ENCODE results near the gene SHH.

SHH gene

DNA sequence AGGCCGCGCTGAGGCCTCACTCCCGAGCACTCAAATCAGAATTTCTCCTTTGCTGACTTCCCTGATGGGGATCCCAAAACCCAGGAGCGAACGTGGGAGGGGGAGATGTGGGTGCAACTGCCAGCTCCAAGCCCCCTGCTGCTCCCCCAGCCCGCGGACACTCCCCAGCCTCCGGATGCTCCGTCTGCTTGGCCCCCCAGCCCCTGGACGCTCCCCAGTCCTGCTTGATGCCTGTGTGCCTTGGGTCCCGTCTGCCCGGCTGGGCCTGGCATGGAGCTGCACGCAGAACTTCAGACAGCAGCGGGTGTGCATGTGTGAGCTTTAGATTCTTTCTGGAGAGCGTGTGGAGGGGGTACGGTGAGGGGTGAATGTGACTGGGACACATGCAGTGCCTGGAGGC, 4.7 kb upstream of the SHH start:
- Histone ChIP-seq H3K4me1 (ENCODE audit: insufficient read depth, low read length) (no peaks in the 10 kb centered on the region), H3K9ac (ENCODE audit: low read length) (no peak overlapping the region), H3K4me3 (ENCODE audit: low read depth in 1 of 2, low read length in 2 of 2) (no peak overlapping the region), H3K9me3 (ENCODE audit: low read length) (no peaks in the 10 kb centered on the region), H3K36me3 (ENCODE audit: insufficient read depth, low read length) (no peaks in the 10 kb centered on the region), H3K27ac (ENCODE audit: low read depth, low read length) (no peak overlapping the region), H3K27me3 (ENCODE audit: control insufficient read depth in 1 of 2, insufficient read depth in 2 of 2, low read length in 2 of 2) (peaks cover 8 to 48% of the 10 kb centered on the region in 2 donors)

DNA sequence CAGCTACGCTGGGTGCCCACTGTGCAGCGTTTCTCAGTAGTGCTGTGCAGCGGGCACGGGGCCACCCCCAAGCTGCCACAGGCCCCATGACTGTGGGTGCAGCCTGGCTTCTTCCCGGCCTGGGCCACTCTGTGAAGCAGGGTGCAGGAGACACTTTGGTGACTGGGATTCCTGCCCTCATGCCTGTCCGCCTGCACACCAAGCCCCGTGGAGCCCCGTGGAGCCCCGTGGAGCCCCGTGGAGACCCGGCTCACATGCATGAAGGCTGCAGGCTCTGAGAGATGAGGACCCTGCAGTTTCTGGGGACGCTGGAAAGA, 3.9 kb upstream of the SHH start:
- H3K4me1 ChIP-seq (ENCODE audit: insufficient read depth, low read length): no peaks in the 10 kb centered on the region
- no peaks in the 10 kb centered on the region for H3K9me3 ChIP-seq (ENCODE audit: low read length)
- H3K4me3 ChIP-seq (ENCODE audit: low read depth in 1 of 2, low read length in 2 of 2): no peak overlapping the region
- H3K27ac ChIP-seq (ENCODE audit: low read depth, low read length): no peak overlapping the region
- H3K27me3 ChIP-seq (ENCODE audit: control insufficient read depth in 1 of 2, insufficient read depth in 2 of 2, low read length in 2 of 2): peaks cover 17 to 56% of the 10 kb centered on the region in 2 donors
- H3K9ac ChIP-seq (ENCODE audit: low read length): no peak overlapping the region
- H3K36me3 ChIP-seq (ENCODE audit: insufficient read depth, low read length): no peaks in the 10 kb centered on the region

DNA sequence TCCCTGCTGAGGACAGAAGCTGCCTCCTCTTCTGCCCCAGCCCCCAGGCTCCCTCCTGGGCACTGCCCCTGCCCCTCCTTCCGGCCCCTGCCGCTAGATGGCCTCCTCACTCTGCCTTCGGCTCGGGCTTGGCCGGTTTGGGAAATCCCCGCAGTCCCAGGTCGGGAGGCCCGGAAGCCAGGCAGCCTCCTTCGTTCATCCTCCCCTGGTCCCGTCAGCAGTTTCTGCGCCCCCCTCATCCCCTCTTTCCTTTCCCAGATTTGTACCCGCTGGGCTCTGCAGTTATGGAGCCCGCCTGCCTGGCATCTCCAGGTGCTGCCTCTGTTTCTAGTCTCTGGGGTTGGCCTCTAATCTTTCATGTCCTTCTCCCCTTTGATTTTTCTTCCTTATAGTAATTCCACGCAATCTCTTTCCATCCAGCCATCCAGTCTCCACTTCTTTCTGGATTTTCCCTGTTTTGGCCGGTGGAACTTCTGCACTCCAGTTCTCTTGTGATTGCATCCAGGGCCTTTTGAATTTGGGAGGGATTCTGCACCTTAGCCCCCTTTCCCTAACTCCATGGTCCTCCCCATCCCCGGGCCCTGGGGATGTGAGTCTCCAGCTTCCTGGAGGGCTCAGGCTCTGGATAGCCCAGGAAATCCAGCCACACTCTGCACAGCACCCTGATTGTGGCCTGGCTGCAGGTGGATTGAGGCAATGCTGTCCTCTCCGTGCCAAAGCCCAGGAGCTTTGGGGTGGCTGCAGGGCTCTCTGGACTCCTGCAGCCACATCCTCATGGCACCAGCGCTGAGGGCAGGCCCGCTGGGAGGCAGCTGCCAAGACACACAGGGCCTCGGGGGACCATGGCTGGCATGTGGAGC, 3.3 kb upstream of the SHH start:
- Histone ChIP-seq H3K27ac (ENCODE audit: low read depth, low read length) (no peak overlapping the region), H3K36me3 (ENCODE audit: insufficient read depth, low read length) (no peaks in the 10 kb centered on the region), H3K4me1 (ENCODE audit: insufficient read depth, low read length) (no peaks in the 10 kb centered on the region), H3K27me3 (ENCODE audit: control insufficient read depth in 1 of 2, insufficient read depth in 2 of 2, low read length in 2 of 2) (peaks cover 18 to 62% of the 10 kb centered on the region in 2 donors), H3K9ac (ENCODE audit: low read length) (no peak overlapping the region), H3K9me3 (ENCODE audit: low read length) (no peaks in the 10 kb centered on the region), H3K4me3 (ENCODE audit: low read depth in 1 of 2, low read length in 2 of 2) (no peak overlapping the region)

DNA sequence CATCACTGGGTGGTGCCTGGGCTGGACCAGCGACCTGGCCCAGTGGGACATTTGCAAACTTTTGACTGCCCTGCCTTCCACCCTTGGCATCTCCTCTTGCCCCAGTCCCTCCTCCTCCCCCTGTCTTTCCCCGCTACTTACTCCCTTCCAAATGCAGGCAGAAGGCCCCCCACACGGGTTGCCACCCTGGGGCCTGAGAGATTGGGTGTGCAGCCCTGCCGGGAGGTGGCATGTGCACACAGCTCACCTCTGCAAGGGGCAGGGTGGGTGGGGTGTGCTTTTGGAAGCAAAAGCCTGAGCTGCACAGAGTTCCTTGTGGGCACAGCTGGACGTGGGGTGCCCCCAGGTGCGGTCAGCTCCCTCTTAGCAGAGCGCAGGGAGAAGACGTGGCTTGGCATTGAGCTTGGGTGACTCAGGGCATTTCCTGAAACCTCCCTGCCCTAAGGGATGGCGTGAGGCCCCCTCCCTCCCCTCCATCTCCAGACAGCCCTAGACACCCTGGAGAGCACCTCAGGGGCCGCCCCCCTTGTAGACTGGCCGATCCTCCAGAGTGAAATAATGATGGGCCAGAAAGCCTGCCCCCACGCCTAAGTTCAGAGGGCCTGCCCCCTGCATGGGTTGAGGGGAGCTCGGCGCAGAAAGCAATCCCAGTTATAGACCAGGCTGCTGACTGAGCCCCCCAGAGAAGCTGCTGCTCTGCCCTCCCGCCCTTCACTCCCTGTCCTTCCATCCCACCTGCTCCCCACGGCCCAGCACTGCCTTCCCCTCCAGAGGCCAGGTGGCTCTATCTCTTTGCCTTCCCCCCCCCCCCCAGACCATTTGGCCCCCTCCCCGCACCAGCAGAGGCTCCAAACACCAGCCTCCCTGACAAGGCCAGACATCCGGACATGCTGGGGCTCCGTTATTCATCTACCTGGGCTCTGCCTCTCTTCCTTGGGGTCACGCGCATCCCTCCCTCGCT, 2.3 kb upstream of the SHH start:
- Histone ChIP-seq H3K27me3 (ENCODE audit: control insufficient read depth in 1 of 2, insufficient read depth in 2 of 2, low read length in 2 of 2) (peaks cover 18 to 70% of the 10 kb centered on the region in 2 donors), H3K4me1 (ENCODE audit: insufficient read depth, low read length) (no peaks in the 10 kb centered on the region), H3K9ac (ENCODE audit: low read length) (no peak overlapping the region), H3K27ac (ENCODE audit: low read depth, low read length) (no peak overlapping the region), H3K9me3 (ENCODE audit: low read length) (no peaks in the 10 kb centered on the region), H3K36me3 (ENCODE audit: insufficient read depth, low read length) (no peaks in the 10 kb centered on the region), H3K4me3 (ENCODE audit: low read depth in 1 of 2, low read length in 2 of 2) (no peak overlapping the region)

DNA sequence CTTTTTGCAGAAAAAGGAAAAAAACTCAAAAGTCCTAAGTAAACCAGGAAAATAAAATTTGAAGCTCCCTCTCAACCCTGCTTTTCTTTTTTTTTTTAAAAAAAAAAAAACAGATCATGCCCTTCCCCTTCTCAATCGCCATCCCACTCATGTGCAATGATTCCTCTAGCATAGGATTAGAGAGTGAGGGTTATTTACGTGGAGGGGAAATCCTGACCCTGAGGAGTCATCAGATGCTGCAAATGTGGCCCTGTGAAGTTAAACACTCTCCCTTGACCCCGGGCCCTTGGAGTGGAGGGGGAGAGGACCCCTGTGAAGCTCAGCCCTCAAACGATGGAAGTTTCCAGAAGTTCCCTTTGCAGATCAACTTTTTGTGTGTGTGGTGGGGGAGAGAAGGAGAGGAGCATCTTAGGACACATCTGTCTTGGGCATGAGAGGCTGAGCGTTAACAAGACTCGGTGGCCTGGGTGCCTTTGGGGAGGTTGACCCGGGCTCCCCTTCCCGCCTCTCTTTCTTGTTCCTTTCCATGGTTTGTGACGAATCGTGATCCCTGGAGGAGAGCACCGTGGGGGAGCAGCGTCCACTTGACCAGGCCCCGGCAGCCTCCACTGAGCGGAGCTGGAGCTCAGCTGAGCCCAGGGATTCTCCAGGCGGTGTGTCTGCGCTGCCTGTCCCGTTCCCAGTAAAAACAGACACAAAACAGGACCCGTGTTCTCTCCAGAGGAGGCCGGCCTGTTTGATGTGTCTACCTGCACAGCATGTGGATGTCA, 1.5 kb upstream of the SHH start:
- Histone ChIP-seq H3K4me1 (ENCODE audit: insufficient read depth, low read length) (no peaks in the 10 kb centered on the region), H3K27me3 (ENCODE audit: control insufficient read depth in 1 of 2, insufficient read depth in 2 of 2, low read length in 2 of 2) (peaks cover 23 to 78% of the 10 kb centered on the region in 2 donors), H3K9me3 (ENCODE audit: low read length) (no peaks in the 10 kb centered on the region), H3K36me3 (ENCODE audit: insufficient read depth, low read length) (no peaks in the 10 kb centered on the region), H3K4me3 (ENCODE audit: low read depth in 1 of 2, low read length in 2 of 2) (no peak overlapping the region), H3K9ac (ENCODE audit: low read length) (no peak overlapping the region), H3K27ac (ENCODE audit: low read depth, low read length) (no peak overlapping the region)

DNA sequence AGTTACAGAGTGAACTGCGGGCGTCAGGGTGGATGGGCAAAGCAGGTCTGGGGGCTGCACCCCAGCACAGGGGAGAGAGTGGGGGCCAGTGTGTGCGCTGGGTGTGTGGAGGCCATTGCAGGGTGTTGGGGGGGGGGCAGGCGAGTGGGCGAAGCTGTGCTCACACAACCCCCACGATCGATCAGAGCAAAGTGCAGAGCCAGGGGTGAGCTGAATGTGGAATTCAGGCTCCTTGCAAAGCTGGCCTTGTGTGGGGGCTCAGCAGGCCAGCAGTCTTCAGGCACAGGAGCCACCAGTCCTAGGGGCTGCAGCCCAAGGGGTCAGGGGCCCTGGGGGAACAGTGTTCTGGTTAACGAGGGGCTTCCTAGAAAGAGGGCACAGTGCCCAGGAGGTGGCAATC, 862 bp upstream of the SHH start:
- no peaks in the 10 kb centered on the region for H3K9me3 ChIP-seq (ENCODE audit: low read length)
- no peak overlapping the region for H3K4me3 ChIP-seq (ENCODE audit: low read depth in 1 of 2, low read length in 2 of 2)
- no peaks in the 10 kb centered on the region for H3K4me1 ChIP-seq (ENCODE audit: insufficient read depth, low read length)
- no peaks in the 10 kb centered on the region for H3K36me3 ChIP-seq (ENCODE audit: insufficient read depth, low read length)
- no peak overlapping the region for H3K27ac ChIP-seq (ENCODE audit: low read depth, low read length)
- H3K9ac ChIP-seq (ENCODE audit: low read length): no peak overlapping the region
- peaks cover 23 to 81% of the 10 kb centered on the region in 2 donors for H3K27me3 ChIP-seq (ENCODE audit: control insufficient read depth in 1 of 2, insufficient read depth in 2 of 2, low read length in 2 of 2)

DNA sequence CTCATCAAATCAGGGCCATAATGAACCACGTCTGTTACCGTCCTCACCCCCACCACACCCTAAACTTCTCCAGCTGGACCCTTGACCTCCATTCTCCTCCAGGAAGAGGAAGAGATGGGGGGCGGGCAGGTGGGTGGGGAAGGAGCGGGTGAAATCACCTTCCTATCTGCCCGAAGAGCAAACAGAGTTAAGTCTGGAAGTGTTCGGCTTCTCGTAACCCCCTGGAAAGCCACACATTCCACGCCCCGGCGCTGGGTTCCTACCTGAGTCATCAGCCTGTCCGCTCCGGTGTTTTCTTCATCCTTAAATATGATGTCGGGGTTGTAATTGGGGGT, 736 bp downstream of the SHH start:
- Histone ChIP-seq H3K27me3 (ENCODE audit: control insufficient read depth in 1 of 2, insufficient read depth in 2 of 2, low read length in 2 of 2) (peaks cover 23 to 88% of the 10 kb centered on the region in 2 donors), H3K4me1 (ENCODE audit: insufficient read depth, low read length) (no peaks in the 10 kb centered on the region), H3K9me3 (ENCODE audit: low read length) (no peaks in the 10 kb centered on the region), H3K4me3 (ENCODE audit: low read depth in 1 of 2, low read length in 2 of 2) (no peak overlapping the region), H3K9ac (ENCODE audit: low read length) (no peak overlapping the region), H3K36me3 (ENCODE audit: insufficient read depth, low read length) (no peaks in the 10 kb centered on the region), H3K27ac (ENCODE audit: low read depth, low read length) (no peak overlapping the region)

DNA sequence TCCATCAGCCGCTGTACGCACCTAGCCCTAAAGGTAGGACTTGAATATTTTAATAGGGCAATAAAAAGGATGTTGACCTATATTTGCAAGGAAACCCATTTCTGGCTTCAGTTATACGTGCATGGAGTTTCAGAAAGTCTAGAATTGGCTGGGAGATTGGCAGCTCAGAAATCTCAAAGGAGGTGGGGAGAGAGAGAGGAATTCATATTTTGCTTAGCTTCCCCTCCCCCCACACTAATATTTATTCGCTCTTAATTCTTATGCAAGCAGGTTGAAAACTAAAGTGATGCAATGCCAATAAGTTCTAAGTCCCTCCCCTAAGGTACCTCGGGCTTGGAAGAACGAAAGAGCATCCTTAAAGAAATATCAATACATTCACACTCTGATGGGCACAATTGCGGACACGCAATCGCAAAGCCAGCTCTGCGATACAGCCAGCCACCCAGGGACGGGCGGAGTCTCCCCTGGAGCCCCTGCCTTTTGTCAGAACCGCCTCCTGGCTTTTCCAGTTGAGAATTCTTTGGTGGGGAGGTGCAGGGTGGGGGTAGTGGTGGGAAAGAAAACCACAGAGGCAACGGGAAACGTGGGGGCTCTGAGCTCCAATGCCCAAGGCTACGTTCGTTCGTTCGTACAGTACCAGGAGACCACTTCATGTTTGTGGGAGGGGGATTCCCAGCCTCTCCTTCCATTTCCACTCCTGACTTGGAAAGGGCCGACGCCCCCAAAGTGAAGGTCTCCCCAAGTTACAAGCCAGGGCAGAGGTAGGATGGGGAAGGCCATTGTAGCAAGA, 1.3 kb downstream of the SHH start:
- H3K27ac ChIP-seq (ENCODE audit: low read depth, low read length): no peak overlapping the region
- peaks cover 25 to 88% of the 10 kb centered on the region in 2 donors for H3K27me3 ChIP-seq (ENCODE audit: control insufficient read depth in 1 of 2, insufficient read depth in 2 of 2, low read length in 2 of 2)
- H3K4me1 ChIP-seq (ENCODE audit: insufficient read depth, low read length): peaks cover 3% of the 10 kb centered on the region
- no peak overlapping the region for H3K9ac ChIP-seq (ENCODE audit: low read length)
- H3K36me3 ChIP-seq (ENCODE audit: insufficient read depth, low read length): no peaks in the 10 kb centered on the region
- H3K4me3 ChIP-seq (ENCODE audit: low read depth in 1 of 2, low read length in 2 of 2): no peak overlapping the region
- H3K9me3 ChIP-seq (ENCODE audit: low read length): no peaks in the 10 kb centered on the region

DNA sequence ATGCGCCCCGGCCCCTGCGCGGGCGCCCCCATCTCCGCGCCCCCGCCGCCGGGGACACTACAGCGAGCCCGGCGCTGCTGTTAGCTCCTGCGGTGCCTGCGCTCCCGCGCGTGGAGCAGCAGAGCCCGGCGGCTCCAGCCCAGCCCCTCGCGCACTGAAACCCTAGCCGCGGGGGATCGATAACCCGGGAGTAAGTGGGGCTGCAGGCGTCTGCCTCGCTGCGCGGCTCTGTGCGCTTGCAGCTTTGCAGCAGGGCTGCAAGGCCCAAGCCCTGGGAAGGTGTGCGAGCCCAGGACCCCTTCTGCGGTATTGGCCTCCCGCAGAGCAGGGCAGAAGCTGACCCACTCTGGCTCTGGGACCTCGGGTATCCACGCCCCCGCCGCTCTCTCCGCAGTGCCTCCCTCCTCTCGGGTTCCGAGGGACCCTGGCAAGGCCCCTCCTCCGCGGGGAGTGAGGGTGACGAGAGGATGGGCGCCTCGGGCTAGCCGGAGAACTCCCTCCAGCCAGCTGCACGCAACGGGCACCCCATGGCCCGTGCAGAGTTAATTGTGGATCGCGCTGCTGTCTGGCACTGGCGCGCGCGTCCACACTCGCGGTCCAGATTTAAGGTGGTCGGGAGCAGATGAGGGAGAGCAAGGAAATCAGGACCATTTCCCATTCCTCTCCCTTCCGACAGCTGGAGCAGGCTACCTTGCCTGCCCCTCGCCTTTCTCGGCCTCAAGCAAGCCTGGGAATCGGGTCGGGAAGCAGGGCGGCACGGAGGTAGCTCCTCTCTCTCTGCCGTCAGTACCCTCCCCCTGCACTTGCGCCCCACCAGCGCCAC, 2.1 kb downstream of the SHH start:
- peaks cover 30 to 89% of the 10 kb centered on the region in 2 donors for H3K27me3 ChIP-seq (ENCODE audit: control insufficient read depth in 1 of 2, insufficient read depth in 2 of 2, low read length in 2 of 2)
- H3K36me3 ChIP-seq (ENCODE audit: insufficient read depth, low read length): no peaks in the 10 kb centered on the region
- H3K9ac ChIP-seq (ENCODE audit: low read length): no peak overlapping the region
- H3K27ac ChIP-seq (ENCODE audit: low read depth, low read length): no peak overlapping the region
- peaks cover 8% of the 10 kb centered on the region for H3K4me1 ChIP-seq (ENCODE audit: insufficient read depth, low read length)
- H3K4me3 ChIP-seq (ENCODE audit: low read depth in 1 of 2, low read length in 2 of 2): no peak overlapping the region
- no peaks in the 10 kb centered on the region for H3K9me3 ChIP-seq (ENCODE audit: low read length)

DNA sequence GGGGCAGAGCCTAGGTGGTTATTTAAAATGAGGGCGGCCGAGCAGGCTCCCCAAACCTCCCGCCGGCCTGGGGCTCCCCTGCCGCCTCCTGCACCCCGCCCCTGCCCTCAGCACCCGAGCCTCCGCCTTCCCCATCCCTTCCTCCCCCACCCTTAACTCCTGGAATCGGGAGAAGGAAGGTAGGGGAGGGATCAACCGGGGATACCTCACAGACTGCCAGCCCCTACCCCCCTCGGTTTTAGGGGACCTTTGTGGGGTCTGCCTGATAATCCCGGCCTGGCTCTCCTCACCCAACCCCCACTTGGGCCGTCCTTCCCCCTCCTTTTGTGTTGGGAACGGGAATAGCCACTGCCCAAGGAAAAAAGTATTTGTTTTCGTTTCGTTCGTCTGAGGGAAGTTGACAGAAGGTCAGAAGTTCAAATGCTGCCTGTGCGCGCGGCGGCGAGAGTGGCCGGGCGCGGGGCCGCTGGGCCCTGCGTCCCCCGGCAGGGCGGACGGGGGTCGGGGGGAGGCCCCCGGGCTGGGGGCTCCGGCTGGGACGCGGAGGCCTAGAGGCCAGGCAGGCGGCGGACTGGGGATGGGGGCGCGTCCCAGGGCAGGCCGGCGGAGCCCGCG, 2.8 kb downstream of the SHH start:
- Histone ChIP-seq H3K36me3 (ENCODE audit: insufficient read depth, low read length) (no peaks in the 10 kb centered on the region), H3K9ac (ENCODE audit: low read length) (no peak overlapping the region), H3K27me3 (ENCODE audit: control insufficient read depth in 1 of 2, insufficient read depth in 2 of 2, low read length in 2 of 2) (peaks cover 37 to 96% of the 10 kb centered on the region in 2 donors), H3K27ac (ENCODE audit: low read depth, low read length) (no peak overlapping the region), H3K9me3 (ENCODE audit: low read length) (no peaks in the 10 kb centered on the region), H3K4me3 (ENCODE audit: low read depth in 1 of 2, low read length in 2 of 2) (no peak overlapping the region), H3K4me1 (ENCODE audit: insufficient read depth, low read length) (peaks cover 10% of the 10 kb centered on the region)
